DMS153 treated with DMSO at 0.1 percent for 48 hours (cell line): Measurements from ENCODE around the gene SELENOH.

Experiments used
- DNase-seq: peaks from one replicate; lab custom pipeline; 2025; ENCODE audit not compliant: unreplicated experiment; lab: John Stamatoyannopoulos, UW

Gene SELENOH

GRCh38 chr11:57778318-57779037 is 37.2 kb downstream of the SELENOH start:
- DNase-seq, result peak; percentile 74

- DNase-seq, result no peak
Observed at GRCh38 chr11:57779276-57779675, 38.0 kb downstream of the SELENOH start.

GRCh38 chr11:57781529-57781943 is 40.2 kb downstream of the SELENOH start:
- DNase-seq, result no peak

- DNase-seq, result no peak
Observed at GRCh38 chr11:57785072-57785471, 43.8 kb downstream of the SELENOH start.

- DNase-seq, result no peak
Observed at GRCh38 chr11:57786436-57786835, 45.1 kb downstream of the SELENOH start.

GRCh38 chr11:57787006-57787604 is 45.8 kb downstream of the SELENOH start:
- no peak for DNase-seq

GRCh38 chr11:57787920-57788702 is 46.8 kb downstream of the SELENOH start:
- DNase-seq, result no peak

GRCh38 chr11:57788703-57789088 is 47.4 kb downstream of the SELENOH start:
- DNase-seq, result no peak

GRCh38 chr11:57791321-57792059 is 50.2 kb downstream of the SELENOH start:
- no peak for DNase-seq

GRCh38 chr11:57792060-57792541 is 50.8 kb downstream of the SELENOH start:
- no peak for DNase-seq

GRCh38 chr11:57792870-57793269 is 51.6 kb downstream of the SELENOH start:
- no peak for DNase-seq
